IPS-NIHi7 (cell line): ENCODE measurements around the gene RABL3.
"Not testable (repeated sequence)": the region's sequence is repeated elsewhere in the genome, so short reads cannot be mapped to it uniquely, and the experiment has no call there.

ENCODE experiments used
- DNase-seq: peaks from one replicate; pipeline ENCODE4 v3.0.0; 2012; ENCODE audit warnings: mixed read lengths; ENCODE audit errors: extremely low spot score

RABL3 gene

DNA sequence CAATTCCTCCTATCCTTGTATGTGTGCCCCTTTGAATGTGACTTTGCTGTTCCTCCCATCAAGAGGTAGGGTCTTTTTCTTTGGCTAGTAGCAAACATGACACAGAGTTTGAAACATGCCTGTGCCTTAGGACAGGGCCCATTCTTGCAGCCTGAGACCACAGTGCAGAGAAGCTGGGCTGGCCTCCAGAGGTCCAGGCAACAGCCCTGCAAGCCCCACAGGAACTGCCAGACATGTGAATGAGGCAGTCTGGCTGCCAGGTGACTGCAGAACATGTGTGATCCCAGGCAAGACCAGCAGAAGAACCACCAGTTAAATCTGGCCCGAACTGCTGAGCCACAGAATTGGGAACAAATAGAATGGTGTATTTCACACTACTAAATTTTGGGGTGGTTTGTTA, 59.1 kb downstream of the RABL3 start:
- DNase-seq, result no peak

DNA sequence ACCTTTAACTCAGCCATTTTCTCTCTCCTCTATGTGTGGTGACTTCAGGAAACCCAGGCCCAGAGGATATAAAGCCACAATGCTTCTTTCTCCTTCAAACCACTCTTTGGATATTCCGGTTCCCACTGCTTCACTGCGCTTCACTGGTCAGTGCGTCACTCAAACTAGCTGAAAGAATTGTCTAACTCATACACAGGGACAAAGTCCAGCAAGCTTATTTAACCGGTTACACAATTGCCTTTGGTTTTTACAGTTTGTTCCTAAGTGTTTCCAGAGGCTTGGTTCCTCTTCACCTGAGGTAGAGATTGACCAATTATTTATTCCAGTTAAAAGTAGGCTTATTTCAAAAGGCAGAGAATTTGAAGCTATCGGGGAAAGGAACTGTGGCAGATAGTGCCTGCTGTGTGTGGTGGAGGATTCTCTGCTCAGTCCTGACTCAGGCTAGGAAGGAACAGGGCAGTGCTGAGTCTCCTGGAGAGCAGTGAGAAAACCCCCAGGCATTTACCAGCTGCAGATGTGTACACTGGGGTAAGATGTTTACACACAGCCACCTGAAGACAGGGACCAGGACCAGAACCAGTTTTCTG, 60.1 kb downstream of the RABL3 start, which contains the start of gene HGD:
TSS of gene HGD (minus strand) at position 145 of the 587 bp plus-strand sequence. CDS start at position 17, 128 bp downstream.
- no peak for DNase-seq

DNA sequence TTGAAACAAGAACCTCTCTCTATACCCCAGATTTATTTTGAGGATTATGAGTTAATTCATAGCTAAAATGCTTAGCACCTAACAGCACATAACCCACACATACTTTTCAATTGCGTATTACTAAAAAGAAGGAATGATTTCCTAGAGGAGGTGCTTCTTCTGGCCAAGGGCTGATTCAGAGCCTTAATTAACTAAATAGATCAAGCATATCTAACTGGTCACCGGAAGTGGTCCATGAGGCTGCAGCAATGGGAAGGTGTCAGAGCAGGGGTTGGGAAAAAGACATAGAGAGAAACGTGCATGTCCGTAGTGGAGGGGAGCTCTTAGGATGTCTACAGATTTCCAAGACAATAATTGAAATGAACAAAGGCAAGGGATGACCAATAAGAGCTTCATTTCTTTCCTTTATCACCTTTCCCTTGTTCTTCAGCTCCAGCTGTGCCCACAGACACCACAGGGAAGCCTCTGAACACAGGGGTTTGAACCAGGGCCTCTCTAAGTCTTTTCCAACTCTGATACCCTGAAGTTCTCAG, 60.7 kb downstream of the RABL3 start:
- DNase-seq, result no peak

DNA sequence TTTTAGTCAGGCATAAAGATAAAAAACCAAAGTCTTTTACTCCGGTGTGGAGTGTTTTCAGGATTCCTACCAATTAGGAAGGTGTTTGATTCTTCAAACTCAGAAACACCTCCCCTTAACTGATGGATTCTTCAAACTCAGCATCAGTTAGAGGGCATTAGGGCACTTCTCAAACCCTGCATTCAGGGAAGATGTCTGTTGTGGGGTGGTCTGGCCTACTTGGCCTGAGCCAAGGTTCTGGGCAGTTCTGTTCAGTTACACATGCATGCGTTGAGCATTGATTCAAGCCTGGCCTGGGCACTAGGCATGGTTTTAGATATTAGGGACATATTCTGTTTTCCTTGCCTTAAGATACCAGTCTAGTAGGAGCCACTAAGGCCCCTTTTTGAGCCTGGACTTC, 61.3 kb downstream of the RABL3 start:
- no peak for DNase-seq

DNA sequence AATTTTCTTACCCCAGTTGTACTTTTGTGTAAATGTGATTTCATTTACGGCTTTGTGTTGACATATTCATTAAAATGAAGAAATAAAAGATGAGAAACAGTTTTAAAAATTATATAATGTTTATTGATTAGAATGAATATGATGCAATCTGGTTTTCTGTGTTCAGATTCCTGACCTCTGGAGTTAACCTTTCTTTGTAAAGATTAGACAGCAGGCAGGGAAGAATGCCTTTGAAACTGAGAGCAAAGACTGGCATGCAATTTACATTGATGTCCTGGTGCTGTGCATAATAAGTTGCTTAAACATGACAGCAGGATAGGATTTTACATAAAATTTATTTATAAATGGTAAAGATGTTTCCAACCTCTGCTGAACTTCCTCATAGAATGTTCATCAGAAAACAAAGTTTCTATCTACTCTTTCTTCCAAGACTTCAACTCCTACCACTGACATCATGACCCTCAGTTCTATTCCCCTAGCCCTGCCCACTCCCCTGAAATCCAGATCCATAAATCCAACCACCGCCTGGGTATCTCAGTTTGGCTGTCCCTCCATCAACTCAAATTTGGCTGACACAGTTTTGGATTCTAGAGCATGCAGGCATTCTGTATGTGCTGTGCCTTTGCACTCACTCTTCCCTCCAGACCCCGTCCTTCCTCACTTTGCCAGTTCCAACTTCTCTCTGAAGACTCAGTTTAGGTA, 62.0 kb downstream of the RABL3 start:
- no peak for DNase-seq

DNA sequence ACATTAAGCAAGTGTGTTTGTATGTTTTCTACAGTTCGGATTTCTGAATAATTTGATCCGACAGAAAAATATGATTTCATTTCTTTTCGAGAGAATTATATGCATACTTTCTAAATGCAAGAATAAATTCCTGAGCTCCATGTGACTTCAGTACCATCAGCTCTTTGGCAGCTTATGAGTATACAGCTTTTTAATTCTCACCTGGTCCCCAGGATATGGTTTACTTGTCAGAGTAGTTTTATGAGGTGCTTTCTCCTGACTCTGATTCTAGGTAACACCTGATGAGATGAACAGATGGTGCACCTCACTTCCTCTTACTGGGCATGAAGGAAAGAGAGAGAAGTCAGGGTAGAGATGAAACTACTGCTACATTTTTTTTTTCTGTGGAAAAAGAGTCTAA, 63.3 kb downstream of the RABL3 start:
- no peak for DNase-seq

DNA sequence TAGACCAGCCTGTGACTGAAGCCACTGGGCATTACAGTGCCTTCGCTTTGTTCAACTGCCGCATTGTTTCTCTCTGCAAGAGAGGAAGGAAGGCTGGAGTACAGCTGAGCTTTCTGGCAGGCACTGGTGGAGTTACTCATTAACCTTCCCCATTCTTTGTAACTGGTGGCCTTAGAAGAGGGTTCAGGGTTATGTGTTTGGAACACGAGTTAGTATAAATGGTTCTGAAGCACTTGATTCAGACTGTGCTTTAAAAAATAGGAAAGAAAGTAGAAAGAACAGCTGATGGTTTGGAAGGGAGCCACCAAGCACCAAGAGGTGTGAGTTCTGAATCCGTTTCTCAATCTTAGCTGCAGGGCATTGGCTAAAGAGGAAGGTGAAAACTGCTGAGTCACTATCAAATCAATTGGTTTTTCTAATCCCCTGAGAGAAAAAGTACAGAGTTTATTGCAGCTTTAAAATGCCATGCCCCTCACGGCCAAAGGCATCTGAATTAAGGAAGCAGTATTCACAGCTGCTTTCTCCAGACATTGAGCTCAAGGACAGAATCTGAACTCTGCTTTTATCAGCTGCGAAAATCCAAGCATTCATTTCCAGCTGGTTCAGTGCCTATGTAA, 63.9 kb downstream of the RABL3 start:
- no peak for DNase-seq

DNA sequence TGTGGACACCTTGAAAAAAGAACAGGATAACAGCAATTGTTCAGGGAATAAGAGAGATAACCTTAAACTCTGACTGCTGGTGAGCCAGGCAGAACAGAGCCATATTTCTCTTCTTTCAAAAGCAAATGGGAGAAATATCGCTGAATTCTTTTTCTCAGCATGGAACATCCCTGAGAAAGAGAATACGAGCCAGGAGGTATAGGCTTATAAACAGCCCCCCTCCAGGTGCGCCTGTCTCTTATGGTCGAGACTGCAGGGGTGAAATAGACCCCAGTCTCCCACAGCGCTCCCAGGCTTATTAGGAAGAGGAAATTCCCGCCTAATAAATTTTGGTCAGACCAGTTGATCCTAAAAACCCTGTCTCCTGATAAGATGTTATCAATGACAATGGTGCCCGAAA, 65.1 kb downstream of the RABL3 start:
- not testable (repeated sequence) for DNase-seq

DNA sequence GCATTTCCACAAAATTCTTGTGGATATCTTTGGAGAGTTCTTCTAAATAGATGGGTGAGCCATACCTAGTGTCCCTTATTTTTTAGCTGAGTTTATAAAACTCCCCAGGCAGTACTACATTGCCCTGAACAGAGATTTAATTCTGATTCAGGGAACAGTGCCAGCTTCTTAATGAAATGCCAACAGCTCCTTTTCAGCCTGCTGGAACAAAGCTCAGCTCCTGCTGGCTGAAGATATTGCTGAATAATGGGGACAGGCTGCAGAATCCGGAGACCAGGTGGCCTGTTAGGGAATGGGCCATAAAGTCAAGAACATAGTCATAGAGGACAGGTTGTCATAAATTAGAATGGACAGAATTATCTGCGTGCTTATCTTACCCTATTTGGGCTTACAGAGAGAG, 69.2 kb downstream of the RABL3 start:
- DNase-seq, result no peak

DNA sequence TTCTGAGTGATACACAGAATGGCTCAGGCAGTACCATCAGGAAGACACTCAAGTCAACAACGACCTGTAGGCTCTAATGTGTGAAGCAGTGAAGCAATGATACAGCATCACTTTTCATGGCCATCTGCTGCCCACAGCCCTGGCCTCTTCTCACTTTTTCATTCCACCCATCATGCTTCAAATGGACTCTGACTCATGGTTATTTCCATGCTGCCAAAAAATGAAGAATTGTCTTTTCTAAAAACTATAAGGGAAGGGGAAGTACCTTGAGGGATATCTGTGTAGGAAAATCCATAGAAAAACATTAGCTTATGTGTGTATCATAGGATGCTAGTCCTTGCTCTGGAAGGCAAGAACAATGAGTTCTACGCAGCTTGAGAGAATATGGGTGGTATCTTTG, 71.7 kb downstream of the RABL3 start:
- no peak for DNase-seq

DNA sequence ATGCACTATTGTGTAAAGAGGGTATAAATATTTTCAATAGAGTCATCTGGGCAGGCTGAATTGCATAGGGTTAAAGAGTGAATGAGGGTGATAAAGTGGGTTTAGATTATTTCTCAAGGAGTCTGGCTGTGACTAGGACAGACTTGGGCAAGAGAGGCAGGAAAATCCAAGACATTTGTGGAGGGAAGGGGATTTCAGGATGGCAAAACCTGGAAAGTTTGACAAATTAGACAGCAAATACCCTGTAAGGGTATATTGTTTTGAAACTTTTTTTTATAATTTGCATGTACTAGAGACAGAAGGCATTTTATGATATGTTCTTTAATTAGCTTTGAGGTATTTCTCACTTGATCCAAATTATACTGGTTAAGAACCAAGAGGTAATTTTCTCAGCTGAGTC, 77.4 kb downstream of the RABL3 start:
- DNase-seq, result no peak

DNA sequence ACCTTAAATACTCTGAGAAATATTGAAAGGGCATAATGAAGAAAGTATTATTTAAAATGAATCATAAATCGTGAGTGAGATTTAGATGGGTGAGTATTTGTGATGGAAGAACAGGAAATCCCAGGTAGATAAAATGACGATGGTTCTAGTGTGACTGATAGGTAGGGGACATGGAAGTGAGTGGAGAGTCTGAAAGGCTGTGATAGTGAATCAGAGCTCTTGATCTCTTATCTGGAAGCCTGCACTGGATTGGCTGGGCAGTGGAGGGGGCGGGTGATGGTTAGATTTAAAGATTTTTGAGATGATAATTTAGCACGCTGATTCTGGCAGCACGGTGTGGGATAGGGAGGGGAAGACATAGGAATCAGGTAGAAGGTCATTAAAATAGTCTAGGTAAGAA, 80.4 kb downstream of the RABL3 start:
- DNase-seq, result no peak

DNA sequence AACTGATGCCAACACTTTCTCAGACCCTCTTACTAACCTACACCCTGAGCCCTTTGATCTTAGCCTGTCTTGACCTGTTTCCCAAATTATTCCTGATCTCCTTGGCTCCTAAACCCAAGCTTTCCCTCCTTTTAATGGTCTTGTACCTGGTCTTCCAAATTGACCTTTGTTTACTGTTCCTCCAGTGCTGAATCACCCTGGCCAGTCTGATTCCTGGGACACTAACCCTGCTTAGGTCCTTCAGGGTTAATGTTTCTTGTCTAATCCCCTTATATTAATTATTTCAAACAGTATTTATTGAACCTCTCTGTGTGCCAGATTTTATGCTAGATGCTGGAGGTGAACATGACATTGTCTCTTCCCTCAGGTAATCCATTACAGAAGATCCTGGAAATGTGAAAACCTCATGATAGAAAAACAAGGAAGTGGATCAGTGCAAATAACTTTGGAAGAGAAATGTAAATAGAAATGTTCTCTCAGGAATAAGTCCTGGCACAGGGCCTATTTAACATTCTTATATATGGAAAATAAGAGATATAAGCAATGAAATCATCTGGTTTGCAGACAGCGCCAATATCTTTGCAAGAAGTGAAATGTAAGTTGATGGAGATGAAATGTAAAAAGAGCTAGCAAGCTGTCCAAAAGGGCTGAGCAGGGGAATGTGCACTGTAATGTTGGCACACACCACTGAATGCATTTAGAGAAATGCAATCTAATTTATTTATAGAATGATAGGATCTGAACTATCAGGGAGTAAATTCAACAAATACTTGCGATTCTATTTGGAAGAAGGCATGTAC, 81.0 kb downstream of the RABL3 start:
- no peak for DNase-seq

DNA sequence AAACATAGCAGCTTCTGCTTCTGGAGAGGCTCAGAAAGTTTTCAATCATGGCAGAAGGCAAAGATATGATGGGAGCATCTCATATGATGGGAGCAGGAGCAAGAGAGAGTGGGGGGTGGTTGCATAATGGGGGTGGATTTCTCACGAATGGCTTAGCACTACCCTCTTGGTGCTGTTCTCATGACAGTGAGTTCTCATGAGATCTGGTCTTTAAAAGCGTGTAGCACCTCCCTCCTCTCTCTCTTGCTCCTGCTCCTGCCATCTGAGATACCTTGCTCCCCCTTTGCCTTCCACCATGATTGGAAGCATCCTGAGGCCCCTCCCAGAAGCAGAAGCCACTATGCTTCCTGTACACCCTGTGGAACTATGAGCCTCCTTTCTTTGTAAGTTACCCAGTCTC, 82.5 kb downstream of the RABL3 start:
- DNase-seq, result no peak

DNA sequence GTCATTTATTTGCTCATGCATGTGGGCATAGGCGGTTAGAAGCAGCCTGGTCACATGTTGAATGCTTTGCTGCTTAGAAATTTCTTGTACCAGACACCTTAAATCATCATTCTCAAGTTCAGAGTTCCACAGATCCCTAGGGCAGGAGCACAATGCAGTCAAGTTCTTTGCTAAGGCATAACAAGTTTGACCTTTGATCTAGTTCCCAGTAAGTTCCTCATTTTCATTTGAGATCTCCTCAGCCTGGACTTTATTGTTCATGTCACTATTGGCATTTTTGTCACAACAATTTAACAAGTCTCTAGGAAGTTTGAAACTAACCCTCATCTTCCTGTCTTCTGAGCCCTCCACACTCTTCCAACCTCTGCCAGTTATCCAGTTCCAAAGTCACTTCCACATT, 83.0 kb downstream of the RABL3 start:
- DNase-seq, result no peak

DNA sequence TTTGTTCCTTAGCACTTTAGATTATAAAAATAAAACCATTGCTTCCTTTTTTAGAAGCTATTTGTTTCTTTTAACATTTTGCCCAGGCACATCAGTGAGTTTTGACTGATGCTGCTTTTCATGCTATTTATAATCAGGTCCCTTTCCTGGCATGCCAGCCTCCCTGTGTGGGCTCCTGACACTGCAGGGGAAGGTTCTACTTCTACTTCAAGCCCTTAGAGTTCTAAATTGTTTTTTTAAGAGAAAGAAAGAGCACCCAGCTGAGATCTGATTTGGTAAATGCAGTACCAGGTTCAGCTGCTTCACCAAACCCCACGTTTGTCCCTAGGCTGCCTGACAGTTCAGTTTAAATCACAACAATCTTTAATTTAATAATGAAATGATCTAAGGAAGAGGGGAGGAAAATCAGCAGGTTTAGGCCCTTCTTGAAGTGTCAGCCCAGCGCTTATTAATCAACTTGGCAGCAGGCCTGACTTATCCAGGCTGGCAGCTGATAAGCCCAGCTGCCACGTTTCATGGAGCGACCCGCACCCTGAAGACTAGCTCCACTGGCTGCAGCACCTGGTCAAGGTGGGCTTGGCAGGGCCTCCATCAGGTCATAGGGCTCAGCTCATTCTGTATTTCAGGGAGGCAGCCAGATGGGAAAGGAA, 89.3 kb downstream of the RABL3 start:
- no peak for DNase-seq

DNA sequence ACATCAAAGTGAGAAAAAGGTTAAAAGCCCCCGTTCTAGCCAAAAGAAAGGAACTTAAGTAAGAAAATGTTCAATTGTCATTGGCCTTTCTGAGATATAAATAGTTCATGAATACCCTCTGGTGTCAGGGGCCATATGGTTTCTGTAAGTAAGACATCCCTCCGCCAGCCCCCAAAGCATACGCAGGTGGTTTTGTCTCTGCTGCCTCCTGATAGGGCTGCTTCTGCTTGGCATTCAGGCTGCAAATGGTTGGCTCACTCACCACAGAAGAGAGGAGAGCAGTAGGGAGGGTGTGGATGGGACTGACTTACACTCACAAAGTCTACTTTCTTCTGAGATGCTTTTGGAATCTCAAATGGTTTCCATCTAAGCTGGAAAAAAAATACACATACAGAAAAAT, 90.0 kb downstream of the RABL3 start:
- no peak for DNase-seq

DNA sequence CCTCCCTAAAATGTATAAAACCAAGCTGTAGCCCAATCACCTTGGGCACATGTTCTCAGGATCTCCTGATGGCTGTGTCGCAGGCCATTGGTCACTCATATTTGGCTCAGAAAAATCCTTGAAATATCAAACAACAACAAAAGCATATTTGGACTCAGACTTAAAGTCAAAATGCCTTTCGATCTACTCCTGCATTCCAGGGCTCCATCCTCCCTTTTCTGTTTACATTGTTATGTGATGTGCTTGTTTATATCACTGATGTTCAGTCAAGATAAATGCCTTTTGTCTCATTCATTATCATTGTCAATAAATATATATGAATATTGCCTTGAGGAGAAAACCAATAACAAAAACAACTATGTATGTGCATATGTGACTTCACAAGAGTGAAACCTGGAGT, 92.0 kb downstream of the RABL3 start:
- DNase-seq, result no peak

DNA sequence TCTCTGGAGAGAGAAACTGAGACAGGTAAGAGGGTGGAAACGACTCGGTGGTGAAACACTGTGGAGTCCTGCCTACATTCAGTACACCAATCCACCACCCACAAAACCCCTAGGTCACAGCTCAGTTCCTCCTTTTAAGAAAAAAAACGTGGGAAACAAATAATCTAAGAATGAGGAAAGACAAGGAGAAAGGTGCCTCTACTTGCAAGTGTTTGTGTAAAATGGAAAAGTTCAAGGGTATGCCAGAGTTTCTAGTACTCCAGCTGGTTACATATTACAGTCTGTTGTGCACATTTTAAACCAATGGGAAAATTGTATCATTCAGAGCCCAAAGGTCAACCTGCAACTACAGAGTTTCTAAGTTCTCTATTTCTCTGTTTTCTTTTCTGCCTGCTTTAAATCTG, 92.5 kb downstream of the RABL3 start:
- DNase-seq, result no peak

DNA sequence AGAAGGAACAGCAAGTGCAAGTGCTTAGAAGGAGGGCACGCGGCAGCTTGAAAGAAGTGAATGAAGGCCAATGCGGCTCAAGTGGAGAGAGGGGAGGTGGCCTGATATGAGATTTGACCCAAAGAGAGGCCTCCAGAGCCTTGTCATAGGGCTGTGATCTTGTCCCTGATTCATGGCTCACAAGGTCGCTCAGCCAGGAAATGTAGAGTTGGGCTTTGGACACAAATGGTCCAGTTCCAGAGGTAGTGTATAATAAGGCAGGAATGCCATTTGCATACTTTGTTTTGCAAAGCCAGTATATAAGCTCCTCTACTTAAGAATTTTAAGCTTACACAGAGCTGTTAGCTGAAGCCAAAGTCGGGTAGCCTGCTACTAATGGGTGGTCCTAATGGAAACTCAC, 94.0 kb downstream of the RABL3 start:
- DNase-seq, result no peak

DNA sequence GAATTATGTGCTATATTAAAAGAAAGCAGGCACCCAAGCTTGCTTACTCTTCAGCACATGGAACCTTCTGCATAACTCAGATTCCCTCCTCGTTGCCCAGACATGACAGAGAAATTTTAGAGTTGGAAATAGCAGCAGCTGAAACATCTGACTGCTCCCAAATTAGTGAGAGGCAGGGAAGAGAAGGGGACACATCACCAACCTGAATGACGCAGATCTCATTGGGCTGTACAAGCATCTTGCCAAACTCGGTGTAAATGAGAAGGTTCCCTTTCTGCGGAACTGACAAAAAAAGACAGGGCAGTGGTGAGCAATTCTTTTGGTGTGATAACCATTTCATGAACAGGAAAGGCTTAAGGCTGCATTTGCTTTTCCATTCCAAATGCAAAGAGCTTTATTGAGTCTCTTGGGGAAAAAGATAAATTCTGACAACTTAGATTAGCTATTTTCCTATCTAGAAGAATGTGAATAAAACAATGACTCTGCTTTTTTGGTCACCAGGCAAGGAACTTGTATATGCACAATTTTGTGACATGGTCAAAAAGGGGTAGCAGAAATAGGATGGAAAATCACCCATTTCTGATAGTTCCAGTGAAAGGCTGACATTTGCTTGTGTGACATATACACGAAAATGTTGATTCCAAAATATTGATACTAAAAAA, 95.4 kb downstream of the RABL3 start:
- no peak for DNase-seq
